HL-60 (cell line): Measurements from ENCODE around the gene CERS6.

Experiments
- DNase-seq, 2 experiments: peaks; one replicate each; pipeline ENCODE4 v3.0.0-alpha.2; 2010 to 2020; ENCODE audit warnings: low read depth in 1 of 2, low spot score in 1 of 2
- H3K27ac ChIP-seq: fragments of 250-450 bp; sonication (Bioruptor Pico); replicated peaks from 2 replicates; pipeline ENCODE4 v1.5.1; 2020; ENCODE audit warnings: mild to moderate bottlenecking, moderate library complexity
- H3K27me3 ChIP-seq: fragments of 250-450 bp; sonication (Bioruptor Pico); 2 replicates; pipeline ENCODE4 v1.5.1; 2021; ENCODE audit warnings: mild to moderate bottlenecking, moderate library complexity; ENCODE audit not compliant: insufficient read depth, poor library complexity, severe bottlenecking
- H3K4me3 ChIP-seq: replicated peaks from 2 replicates; pipeline ENCODE4 v1.5.1; 2011; ENCODE audit warnings: mild to moderate bottlenecking, control low read depth, low read length; ENCODE audit not compliant: insufficient read depth
- GABPA ChIP-seq: IDR thresholded peaks from 2 replicates; pipeline ENCODE4 v1.6.1; 2012; ENCODE audit warnings: low read depth
- POLR2AphosphoS5 ChIP-seq: IDR thresholded peaks from 2 replicates; pipeline ENCODE4 v1.6.1; 2012; ENCODE audit warnings: low read depth
- REST ChIP-seq: IDR thresholded peaks from 2 replicates; pipeline ENCODE4 v1.6.1; 2012; ENCODE audit warnings: low read depth; ENCODE audit not compliant: insufficient replicate concordance
- SPI1 ChIP-seq: IDR thresholded peaks from 2 replicates; pipeline ENCODE4 v1.6.1; 2012; ENCODE audit warnings: low read depth, mild to moderate bottlenecking, borderline replicate concordance
- TF ChIP-seq, protein P1 (sequence below): IDR thresholded peaks from one replicate; pipeline ENCODE4 v1.5.1; 2011; ENCODE audit warnings: low read length, control low read depth, inconsistent platforms; ENCODE audit not compliant: insufficient read depth

The CERS6 gene

GRCh38 chr2:168478206-168478605 is 22.1 kb downstream of the CERS6 start:
- no peak for DNase-seq

GRCh38 chr2:168480356-168480755 is 24.3 kb downstream of the CERS6 start:
- Histone ChIP-seq H3K27ac (no peak overlapping the region), H3K27me3 (no peaks in the 10 kb centered on the region), H3K4me3 (no peak overlapping the region)
- TF ChIP-seq POLR2AphosphoS5, result no peak
- TF ChIP-seq, protein P1, sequence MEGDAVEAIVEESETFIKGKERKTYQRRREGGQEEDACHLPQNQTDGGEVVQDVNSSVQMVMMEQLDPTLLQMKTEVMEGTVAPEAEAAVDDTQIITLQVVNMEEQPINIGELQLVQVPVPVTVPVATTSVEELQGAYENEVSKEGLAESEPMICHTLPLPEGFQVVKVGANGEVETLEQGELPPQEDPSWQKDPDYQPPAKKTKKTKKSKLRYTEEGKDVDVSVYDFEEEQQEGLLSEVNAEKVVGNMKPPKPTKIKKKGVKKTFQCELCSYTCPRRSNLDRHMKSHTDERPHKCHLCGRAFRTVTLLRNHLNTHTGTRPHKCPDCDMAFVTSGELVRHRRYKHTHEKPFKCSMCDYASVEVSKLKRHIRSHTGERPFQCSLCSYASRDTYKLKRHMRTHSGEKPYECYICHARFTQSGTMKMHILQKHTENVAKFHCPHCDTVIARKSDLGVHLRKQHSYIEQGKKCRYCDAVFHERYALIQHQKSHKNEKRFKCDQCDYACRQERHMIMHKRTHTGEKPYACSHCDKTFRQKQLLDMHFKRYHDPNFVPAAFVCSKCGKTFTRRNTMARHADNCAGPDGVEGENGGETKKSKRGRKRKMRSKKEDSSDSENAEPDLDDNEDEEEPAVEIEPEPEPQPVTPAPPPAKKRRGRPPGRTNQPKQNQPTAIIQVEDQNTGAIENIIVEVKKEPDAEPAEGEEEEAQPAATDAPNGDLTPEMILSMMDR, result no peak
- no peak for TF ChIP-seq GABPA
- no peak for TF ChIP-seq SPI1
- no peak for TF ChIP-seq REST
- DNase-seq, result no peak

More at GRCh38 chr2:168478206-168478605, 22.1 kb downstream of the CERS6 start:
- Histone ChIP-seq H3K27me3 (no peaks in the 10 kb centered on the region), H3K4me3 (no peak overlapping the region), H3K27ac (no peak overlapping the region)
- TF ChIP-seq, protein P1, result no peak
- TF ChIP-seq GABPA (no peak), POLR2AphosphoS5 (no peak), SPI1 (no peak), REST (no peak)

GRCh38 chr2:168480825-168481585 is 24.9 kb downstream of the CERS6 start:
- TF ChIP-seq GABPA, result no peak
- TF ChIP-seq, protein P1, result no peak
- no peak for TF ChIP-seq REST
- Histone ChIP-seq H3K4me3 (no peak overlapping the region), H3K27ac (no peak overlapping the region), H3K27me3 (no peaks in the 10 kb centered on the region)
- no peak for DNase-seq
